Mesodermal cell (in vitro differentiated cells): Measurements from ENCODE around the gene KLHL14.

ENCODE experiments used
- H3K27ac ChIP-seq: 2 replicates; pipeline ENCODE4 v1.7.0; 2013; ENCODE audit warnings: mild to moderate bottlenecking, low read depth, low read length, moderate library complexity; ENCODE audit not compliant: severe bottlenecking
- H3K36me3 ChIP-seq: 2 replicates; pipeline ENCODE4 v1.7.1; 2013; ENCODE audit warnings: mild to moderate bottlenecking, low read length, moderate library complexity; ENCODE audit not compliant: control insufficient read depth, insufficient read depth
- H3K4me1 ChIP-seq: one replicate; pipeline ENCODE4 v1.7.1; 2013; ENCODE audit warnings: mild to moderate bottlenecking, low read length; ENCODE audit not compliant: insufficient read depth, control insufficient read depth, poor library complexity, severe bottlenecking
- H3K4me3 ChIP-seq: 2 replicates; pipeline ENCODE4 v1.7.0; 2013; ENCODE audit warnings: low read length, control low read depth, mild to moderate bottlenecking; ENCODE audit not compliant: insufficient read depth, poor library complexity, severe bottlenecking; ENCODE audit errors: extremely low read depth
- H3K9me3 ChIP-seq: 2 replicates; pipeline ENCODE4 v1.7.1; 2013; ENCODE audit warnings: mild to moderate bottlenecking, low read length, moderate library complexity; ENCODE audit not compliant: control insufficient read depth
- WGBS, 2 experiments: methylation state at CpG; one replicate each; pipeline ENCODE4 v1.1.5; 2013; ENCODE audit warnings: missing lambda C conversion rate in 2 of 2; ENCODE audit not compliant: insufficient coverage in 2 of 2; 5-methylcytosine and 5-hydroxymethylcytosine counted together

Gene KLHL14

GRCh38 chr18:32753656-32754260 is 19.1 kb downstream of the KLHL14 start:
- no peak overlapping the region for H3K27ac ChIP-seq
- peaks cover 5% of the 10 kb centered on the region for H3K9me3 ChIP-seq
- no peaks in the 10 kb centered on the region for H3K36me3 ChIP-seq
- H3K4me3 ChIP-seq, result no peak overlapping the region
- 66 to 84% methylated on average over 4 of the region's 4 CpGs for WGBS, 2 experiments
- H3K4me1 ChIP-seq, result no peaks in the 10 kb centered on the region

GRCh38 chr18:32750328-32750727 is 22.5 kb downstream of the KLHL14 start:
- no peak overlapping the region for H3K4me3 ChIP-seq
- no peak overlapping the region for H3K27ac ChIP-seq
- H3K36me3 ChIP-seq, result no peaks in the 10 kb centered on the region
- H3K9me3 ChIP-seq, result no peaks in the 10 kb centered on the region
- no peaks in the 10 kb centered on the region for H3K4me1 ChIP-seq
- WGBS, 2 experiments, result 88 to 100% methylated on average over 1 of the region's 3 CpGs

- no peaks in the 10 kb centered on the region for H3K36me3 ChIP-seq
- no peak overlapping the region for H3K4me3 ChIP-seq
- 94% methylated on average over 2 of the region's 4 CpGs; no CpG with 5 or more reads in 1 of the 2 experiments for WGBS, 2 experiments
- no peak overlapping the region for H3K27ac ChIP-seq
- H3K4me1 ChIP-seq, result no peaks in the 10 kb centered on the region
- no peaks in the 10 kb centered on the region for H3K9me3 ChIP-seq
Observed at GRCh38 chr18:32749809-32750208, 23.0 kb downstream of the KLHL14 start.

- no peaks in the 10 kb centered on the region for H3K9me3 ChIP-seq
- no peak overlapping the region for H3K27ac ChIP-seq
Observed at GRCh38 chr18:32742579-32742978, 30.2 kb downstream of the KLHL14 start.

GRCh38 chr18:32735781-32736180 is 37.0 kb downstream of the KLHL14 start:
- Histone ChIP-seq H3K27ac (no peak overlapping the region), H3K4me3 (no peak overlapping the region), H3K36me3 (no peaks in the 10 kb centered on the region), H3K4me1 (no peaks in the 10 kb centered on the region), H3K9me3 (no peaks in the 10 kb centered on the region)
- no CpG with 5 or more reads among the region's 2 CpGs for WGBS, 2 experiments

More at GRCh38 chr18:32742579-32742978, 30.2 kb downstream of the KLHL14 start:
- 68 to 70% methylated on average over 4 of the region's 5 CpGs for WGBS, 2 experiments
- Histone ChIP-seq H3K36me3 (no peaks in the 10 kb centered on the region), H3K4me3 (no peak overlapping the region), H3K4me1 (no peaks in the 10 kb centered on the region)

GRCh38 chr18:32734442-32734841 is 38.4 kb downstream of the KLHL14 start:
- H3K36me3 ChIP-seq, result no peaks in the 10 kb centered on the region

GRCh38 chr18:32732165-32732564 is 40.7 kb downstream of the KLHL14 start:
- Histone ChIP-seq H3K36me3 (no peaks in the 10 kb centered on the region), H3K4me1 (no peaks in the 10 kb centered on the region), H3K27ac (no peak overlapping the region), H3K4me3 (no peak overlapping the region), H3K9me3 (no peaks in the 10 kb centered on the region)
- WGBS, 2 experiments, result 100% methylated on average over 1 of the region's 1 CpG

More at GRCh38 chr18:32734442-32734841, 38.4 kb downstream of the KLHL14 start:
- Histone ChIP-seq H3K27ac (no peak overlapping the region), H3K4me1 (no peaks in the 10 kb centered on the region), H3K9me3 (no peaks in the 10 kb centered on the region), H3K4me3 (no peak overlapping the region)
- WGBS, 2 experiments, result 89 to 100% methylated on average over 1 of the region's 2 CpGs

GRCh38 chr18:32730620-32731091 is 42.2 kb downstream of the KLHL14 start:
- no peaks in the 10 kb centered on the region for H3K36me3 ChIP-seq
- no peaks in the 10 kb centered on the region for H3K4me1 ChIP-seq
- no peaks in the 10 kb centered on the region for H3K9me3 ChIP-seq
- no peak overlapping the region for H3K4me3 ChIP-seq
- H3K27ac ChIP-seq, result no peak overlapping the region
- WGBS, 2 experiments, result 94 to 100% methylated on average over 1 to 6 of the region's 9 CpGs

GRCh38 chr18:32730068-32730467 is 42.8 kb downstream of the KLHL14 start:
- no peaks in the 10 kb centered on the region for H3K36me3 ChIP-seq
- H3K9me3 ChIP-seq, result no peaks in the 10 kb centered on the region
- WGBS, 2 experiments, result 80% methylated on average over 1 of the region's 2 CpGs; no CpG with 5 or more reads in 1 of the 2 experiments
- no peak overlapping the region for H3K27ac ChIP-seq
- no peaks in the 10 kb centered on the region for H3K4me1 ChIP-seq
- no peak overlapping the region for H3K4me3 ChIP-seq

- no peaks in the 10 kb centered on the region for H3K4me1 ChIP-seq
- H3K4me3 ChIP-seq, result no peak overlapping the region
- WGBS, 2 experiments, result 82% methylated on average over 2 of the region's 3 CpGs; no CpG with 5 or more reads in 1 of the 2 experiments
- no peaks in the 10 kb centered on the region for H3K9me3 ChIP-seq
- H3K27ac ChIP-seq, result no peak overlapping the region
- H3K36me3 ChIP-seq, result no peaks in the 10 kb centered on the region
Observed at GRCh38 chr18:32724071-32724749, 48.6 kb downstream of the KLHL14 start.

GRCh38 chr18:32722279-32722678 is 50.5 kb downstream of the KLHL14 start:
- WGBS, 2 experiments, result 88 to 90% methylated on average over 2 to 3 of the region's 3 CpGs

More at GRCh38 chr18:32722279-32722678, 50.5 kb downstream of the KLHL14 start:
- no peaks in the 10 kb centered on the region for H3K4me1 ChIP-seq
- H3K27ac ChIP-seq, result no peak overlapping the region
- H3K9me3 ChIP-seq, result no peaks in the 10 kb centered on the region
- no peaks in the 10 kb centered on the region for H3K36me3 ChIP-seq
- H3K4me3 ChIP-seq, result no peak overlapping the region
